ENCODE measurements around the gene SCIMP. TPM values are rescaled to one million over a fixed set of nuclear protein-coding genes. Genes with fewer than 3 reads are reported as not detected.

Gene SCIMP
- polyA plus RNA-seq, 3 donors, result 88.7 to 164 (median 98.4) TPM

DNA sequence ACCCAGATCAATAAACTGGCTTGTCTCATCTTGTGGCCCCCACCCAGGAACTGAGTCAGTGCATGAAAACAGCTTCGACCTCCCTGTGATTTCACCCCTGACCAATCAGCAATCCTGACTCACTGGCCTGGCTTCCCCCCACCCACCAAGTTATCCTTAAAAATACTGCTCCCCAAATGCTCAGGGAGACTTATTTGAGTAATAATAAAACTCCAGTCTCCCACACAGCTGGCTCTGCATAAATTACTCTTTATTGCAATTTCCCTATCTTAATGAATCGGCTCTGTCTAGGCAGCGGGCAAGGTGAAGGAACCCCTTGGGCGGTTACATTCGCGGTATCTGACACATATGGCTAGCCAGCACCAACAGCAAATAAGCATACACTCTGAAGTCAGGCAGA lies 37.7 kb upstream of the SCIMP start:
- Mint-ChIP-seq H3K4me1 (no peaks in the 10 kb centered on the region), H3K27ac (peak overlapping the region in 1 of 7 donors; percentile 31), H3K27me3 (ENCODE audit: low read depth in 3 of 3) (peaks cover 0 to 10% (median 3%) of the 10 kb centered on the region in 3 donors), H3K4me3 (no peak overlapping the region), H3K36me3 (no peaks in the 10 kb centered on the region), H3K9me3 (peaks cover 0 to 2% (median 0%) of the 10 kb centered on the region in 7 donors)
- intact Hi-C loops (cut with micrococcal nuclease), result no loop called here
- H3K27ac ChIP-seq (ENCODE audit: low read depth in 1 of 2, low read length in 2 of 2), result no peak overlapping the region
- H3K4me2 ChIP-seq (replicated peaks; ENCODE audit: extremely low read depth, low read length, poor library complexity, severe bottlenecking), result no peak overlapping the region
- H2AFZ ChIP-seq (ENCODE audit: insufficient read depth, low read depth, low read length, poor library complexity, severe bottlenecking), result no peak overlapping the region
- H3K36me3 ChIP-seq (replicated peaks in 1 of 2; ENCODE audit: control insufficient read depth in 1 of 2, insufficient read depth in 2 of 2, low read length in 2 of 2), result no peaks in the 10 kb centered on the region
- no peak overlapping the region for H3K9ac ChIP-seq (ENCODE audit: insufficient read depth, low read length, poor library complexity, severe bottlenecking)
- H3K4me3 ChIP-seq (replicated peaks in 1 of 3; ENCODE audit: low read depth in 2 of 3, low read length in 3 of 3), result no peak overlapping the region
- no peak for TF ChIP-seq CTCF (IDR thresholded peaks at IDR 0.05)
- 88% methylated on average over 6 of the region's 6 CpGs for WGBS (ENCODE audit: insufficient coverage)
- no peaks in the 10 kb centered on the region for H3K27me3 ChIP-seq (ENCODE audit: control insufficient read depth in 2 of 2, insufficient read depth in 2 of 2, low read length in 2 of 2)
- H3K4me1 ChIP-seq (ENCODE audit: control insufficient read depth in 1 of 2, insufficient read depth in 2 of 2, low read length in 2 of 2), result no peaks in the 10 kb centered on the region
- no peaks in the 10 kb centered on the region for H4K20me1 ChIP-seq (ENCODE audit: insufficient read depth, low read length)
- no peak for DNase-seq
- H3K79me2 ChIP-seq (ENCODE audit: insufficient read depth, low read length), result no peaks in the 10 kb centered on the region
- H3K9me3 ChIP-seq (replicated peaks in 1 of 2; ENCODE audit: control insufficient read depth in 1 of 2, insufficient read depth in 1 of 2, low read length in 2 of 2), result no peaks in the 10 kb centered on the region

DNA sequence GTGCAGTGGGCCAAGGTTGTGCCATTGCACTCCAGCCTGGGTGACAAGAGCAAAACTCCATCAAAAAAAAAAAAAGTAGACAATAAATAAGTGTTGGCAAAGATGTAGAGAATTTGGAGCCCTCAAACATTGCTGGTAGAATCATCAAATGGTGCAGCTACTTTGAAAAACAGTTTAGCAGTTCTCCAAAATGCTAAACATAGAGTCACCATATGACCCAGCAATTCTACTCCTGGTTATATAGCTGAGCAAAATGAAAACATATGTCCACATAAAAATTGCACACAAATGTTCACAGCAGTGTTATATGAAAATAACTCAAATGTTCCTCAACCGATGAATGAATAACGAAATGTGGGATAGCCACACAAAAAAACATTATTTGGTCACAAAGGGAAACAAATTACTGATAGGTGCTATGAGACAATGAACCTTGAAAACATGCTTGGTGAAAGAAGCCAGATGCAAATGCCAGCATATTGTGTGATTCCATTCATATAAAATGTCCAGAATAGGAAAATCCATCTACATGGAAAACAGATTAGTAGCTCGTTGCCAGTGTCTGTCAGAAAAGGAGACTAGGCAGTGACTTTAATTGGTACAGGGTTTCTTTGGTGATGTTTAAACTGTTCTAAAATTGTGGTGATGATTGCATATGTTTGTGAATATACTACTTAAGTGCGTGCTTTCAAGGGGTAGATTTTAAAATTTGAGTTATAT lies 34.7 kb upstream of the SCIMP start:
- Mint-ChIP-seq H3K4me1 (no peaks in the 10 kb centered on the region), H3K27me3 (ENCODE audit: low read depth in 3 of 3) (peaks cover 0 to 4% (median 3%) of the 10 kb centered on the region in 3 donors), H3K36me3 (no peaks in the 10 kb centered on the region), H3K27ac (no peak overlapping the region), H3K9me3 (peaks cover 0 to 6% (median 0%) of the 10 kb centered on the region in 7 donors), H3K4me3 (no peak overlapping the region)
- TF ChIP-seq CTCF (IDR thresholded peaks at IDR 0.05), result no peak
- no CpG with 5 or more reads among the region's 4 CpGs for WGBS (ENCODE audit: insufficient coverage)
- H3K36me3 ChIP-seq (replicated peaks in 1 of 2; ENCODE audit: control insufficient read depth in 1 of 2, insufficient read depth in 2 of 2, low read length in 2 of 2), result no peaks in the 10 kb centered on the region
- no peak overlapping the region for H3K4me2 ChIP-seq (replicated peaks; ENCODE audit: extremely low read depth, low read length, poor library complexity, severe bottlenecking)
- no peak overlapping the region for H3K27ac ChIP-seq (ENCODE audit: low read depth in 1 of 2, low read length in 2 of 2)
- no peaks in the 10 kb centered on the region for H3K4me1 ChIP-seq (ENCODE audit: control insufficient read depth in 1 of 2, insufficient read depth in 2 of 2, low read length in 2 of 2)
- H2AFZ ChIP-seq (ENCODE audit: insufficient read depth, low read depth, low read length, poor library complexity, severe bottlenecking), result no peak overlapping the region
- H3K27me3 ChIP-seq (ENCODE audit: control insufficient read depth in 2 of 2, insufficient read depth in 2 of 2, low read length in 2 of 2), result no peaks in the 10 kb centered on the region
- H3K4me3 ChIP-seq (replicated peaks in 1 of 3; ENCODE audit: low read depth in 2 of 3, low read length in 3 of 3), result no peak overlapping the region
- H3K9ac ChIP-seq (ENCODE audit: insufficient read depth, low read length, poor library complexity, severe bottlenecking), result no peak overlapping the region
- intact Hi-C loops (cut with micrococcal nuclease), result no loop called here
- no peak for DNase-seq
- H3K9me3 ChIP-seq (replicated peaks in 1 of 2; ENCODE audit: control insufficient read depth in 1 of 2, insufficient read depth in 1 of 2, low read length in 2 of 2), result no peaks in the 10 kb centered on the region
- no peaks in the 10 kb centered on the region for H4K20me1 ChIP-seq (ENCODE audit: insufficient read depth, low read length)
- no peaks in the 10 kb centered on the region for H3K79me2 ChIP-seq (ENCODE audit: insufficient read depth, low read length)
